ENCODE measurements around the gene ZNF587B. TPM values are rescaled to one million over a fixed set of nuclear protein-coding genes. Genes with fewer than 3 reads are reported as not detected.
"Not testable (repeated sequence)": the region's sequence is repeated elsewhere in the genome, so short reads cannot be mapped to it uniquely, and the experiment has no call there.

The ZNF587B gene
- total and polyA plus RNA-seq, 2 donors (not counting 1 experiment from before 2014, with no cell fraction given) = 6.5 to 12.4 TPM

- no peak overlapping the region for H3K9ac ChIP-seq (ENCODE audit: insufficient read depth, low read length)
- no peaks in the 10 kb centered on the region for H3K4me1 ChIP-seq (ENCODE audit: control insufficient read depth, extremely low read depth, insufficient read depth, low read length)
- no peaks in the 10 kb centered on the region for H3K79me2 ChIP-seq (ENCODE audit: control insufficient read depth, insufficient read depth, low read length)
- no peaks in the 10 kb centered on the region for H3K27me3 ChIP-seq (ENCODE audit: control insufficient read depth, insufficient read depth, low read length)
- H3K9me3 ChIP-seq (ENCODE audit: control insufficient read depth, insufficient read depth, low read depth, low read length) = peaks cover 10% of the 10 kb centered on the region
- no peak for DNase-seq (ENCODE audit: low read depth in 2 of 2)
- no peaks in the 10 kb centered on the region for H4K20me1 ChIP-seq (ENCODE audit: control insufficient read depth, extremely low read depth, insufficient read depth, low read length)
- no peak for TF ChIP-seq CTCF (conservative IDR thresholded peaks at IDR 0.05 in 1 of 2, IDR thresholded peaks at IDR 0.05 in 1 of 2; ENCODE audit: low read depth in 1 of 2, low read length in 2 of 2)
- no peak for TF ChIP-seq EZH2 (IDR thresholded peaks at IDR 0.05; ENCODE audit: low read length, missing control alignments)
- peaks cover 13% of the 10 kb centered on the region for H3K36me3 ChIP-seq (ENCODE audit: control insufficient read depth, insufficient read depth, low read length)
- H3K4me2 ChIP-seq (ENCODE audit: extremely low read depth, insufficient read depth, low read length) = no peak overlapping the region
- no peak overlapping the region for H3K27ac ChIP-seq (ENCODE audit: insufficient read depth, low read length)
- no peak overlapping the region for H3K4me3 ChIP-seq (replicated peaks in 1 of 4; ENCODE audit: control extremely low read depth in 1 of 4, insufficient read depth in 1 of 4, low read depth in 3 of 4, low read length in 4 of 4)
- no peak overlapping the region for H2AFZ ChIP-seq (ENCODE audit: low read length)
Measured at GRCh38 chr19:57867868-57868492, 37.9 kb downstream of the ZNF587B start.

GRCh38 chr19:57869655-57870054, 39.6 kb downstream of the ZNF587B start:
- not testable (repeated sequence) for H3K4me3 ChIP-seq (replicated peaks in 1 of 4; ENCODE audit: control extremely low read depth in 1 of 4, insufficient read depth in 1 of 4, low read depth in 3 of 4, low read length in 4 of 4); H4K20me1 ChIP-seq (ENCODE audit: control insufficient read depth, extremely low read depth, insufficient read depth, low read length); H3K27me3 ChIP-seq (ENCODE audit: control insufficient read depth, insufficient read depth, low read length); H3K4me2 ChIP-seq (ENCODE audit: extremely low read depth, insufficient read depth, low read length); H2AFZ ChIP-seq (ENCODE audit: low read length); H3K9ac ChIP-seq (ENCODE audit: insufficient read depth, low read length); H3K79me2 ChIP-seq (ENCODE audit: control insufficient read depth, insufficient read depth, low read length); H3K27ac ChIP-seq (ENCODE audit: insufficient read depth, low read length); DNase-seq (ENCODE audit: low read depth in 2 of 2); H3K4me1 ChIP-seq (ENCODE audit: control insufficient read depth, extremely low read depth, insufficient read depth, low read length)
- Histone ChIP-seq H3K36me3 (ENCODE audit: control insufficient read depth, insufficient read depth, low read length) (peaks cover 15% of the 10 kb centered on the region), H3K9me3 (ENCODE audit: control insufficient read depth, insufficient read depth, low read depth, low read length) (peaks cover 12% of the 10 kb centered on the region)

GRCh38 chr19:57870225-57870624, 40.1 kb downstream of the ZNF587B start:
- Histone ChIP-seq H3K4me1 (ENCODE audit: control insufficient read depth, extremely low read depth, insufficient read depth, low read length) (no peaks in the 10 kb centered on the region), H3K9me3 (ENCODE audit: control insufficient read depth, insufficient read depth, low read depth, low read length) (peaks cover 12% of the 10 kb centered on the region), H3K4me2 (ENCODE audit: extremely low read depth, insufficient read depth, low read length) (no peak overlapping the region), H4K20me1 (ENCODE audit: control insufficient read depth, extremely low read depth, insufficient read depth, low read length) (no peaks in the 10 kb centered on the region), H3K79me2 (ENCODE audit: control insufficient read depth, insufficient read depth, low read length) (no peaks in the 10 kb centered on the region), H3K4me3 (replicated peaks in 1 of 4; ENCODE audit: control extremely low read depth in 1 of 4, insufficient read depth in 1 of 4, low read depth in 3 of 4, low read length in 4 of 4) (no peak overlapping the region), H2AFZ (ENCODE audit: low read length) (no peak overlapping the region), H3K9ac (ENCODE audit: insufficient read depth, low read length) (no peak overlapping the region), H3K36me3 (ENCODE audit: control insufficient read depth, insufficient read depth, low read length) (peaks cover 15% of the 10 kb centered on the region), H3K27me3 (ENCODE audit: control insufficient read depth, insufficient read depth, low read length) (no peaks in the 10 kb centered on the region), H3K27ac (ENCODE audit: insufficient read depth, low read length) (no peak overlapping the region)
- no peak for DNase-seq (ENCODE audit: low read depth in 2 of 2)
- no peak for TF ChIP-seq EZH2 (IDR thresholded peaks at IDR 0.05; ENCODE audit: low read length, missing control alignments)
- TF ChIP-seq CTCF (conservative IDR thresholded peaks at IDR 0.05 in 1 of 2, IDR thresholded peaks at IDR 0.05 in 1 of 2; ENCODE audit: low read depth in 1 of 2, low read length in 2 of 2) = no peak
